ENCODE data around the gene FBXL4.

Gene FBXL4

GRCh38 chr6:98824162-98824901 is 123.4 kb downstream of the FBXL4 start:
- DNase-seq: no peak

- DNase-seq: no peak
Measured at GRCh38 chr6:98823428-98824161, 124.2 kb downstream of the FBXL4 start.

GRCh38 chr6:98821756-98822405 is 125.9 kb downstream of the FBXL4 start:
- DNase-seq: no peak
